VCaP (cell line): ENCODE measurements around the gene ZBTB5.
"Not testable (repeated sequence)": the region's sequence is repeated elsewhere in the genome, so short reads cannot be mapped to it uniquely, and the experiment has no call there.

Source experiments
- H3K27ac ChIP-seq: fragments of 450-650 bp; 2 replicates; pipeline ENCODE4 v1.5.1; 2017
- CTCF ChIP-seq: fragments of 450-650 bp; conservative IDR thresholded peaks from 2 replicates; pipeline ENCODE4 v1.5.1; 2017; ENCODE audit warnings: mild to moderate bottlenecking, moderate library complexity

The ZBTB5 gene, protein sequence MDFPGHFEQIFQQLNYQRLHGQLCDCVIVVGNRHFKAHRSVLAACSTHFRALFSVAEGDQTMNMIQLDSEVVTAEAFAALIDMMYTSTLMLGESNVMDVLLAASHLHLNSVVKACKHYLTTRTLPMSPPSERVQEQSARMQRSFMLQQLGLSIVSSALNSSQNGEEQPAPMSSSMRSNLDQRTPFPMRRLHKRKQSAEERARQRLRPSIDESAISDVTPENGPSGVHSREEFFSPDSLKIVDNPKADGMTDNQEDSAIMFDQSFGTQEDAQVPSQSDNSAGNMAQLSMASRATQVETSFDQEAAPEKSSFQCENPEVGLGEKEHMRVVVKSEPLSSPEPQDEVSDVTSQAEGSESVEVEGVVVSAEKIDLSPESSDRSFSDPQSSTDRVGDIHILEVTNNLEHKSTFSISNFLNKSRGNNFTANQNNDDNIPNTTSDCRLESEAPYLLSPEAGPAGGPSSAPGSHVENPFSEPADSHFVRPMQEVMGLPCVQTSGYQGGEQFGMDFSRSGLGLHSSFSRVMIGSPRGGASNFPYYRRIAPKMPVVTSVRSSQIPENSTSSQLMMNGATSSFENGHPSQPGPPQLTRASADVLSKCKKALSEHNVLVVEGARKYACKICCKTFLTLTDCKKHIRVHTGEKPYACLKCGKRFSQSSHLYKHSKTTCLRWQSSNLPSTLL

GRCh38 chr9:37465249-37466036 is at the start of gene ZBTB5:
ZBTB5 (minus strand) TSS chr9:37465450; CDS start chr9:37442551, 22,899 bp downstream.
- H3K27ac ChIP-seq: peak within 1 kb of the TSS; percentile 97
- TF ChIP-seq CTCF: no peak

GRCh38 chr9:37514999-37515398 is 49.7 kb upstream of the ZBTB5 start:
- TF ChIP-seq CTCF: no peak
- peak overlapping the region; percentile 90 for H3K27ac ChIP-seq

- peak overlapping the region; percentile 90 for H3K27ac ChIP-seq
Measured at GRCh38 chr9:37514415-37514814, 49.2 kb upstream of the ZBTB5 start.

DNA sequence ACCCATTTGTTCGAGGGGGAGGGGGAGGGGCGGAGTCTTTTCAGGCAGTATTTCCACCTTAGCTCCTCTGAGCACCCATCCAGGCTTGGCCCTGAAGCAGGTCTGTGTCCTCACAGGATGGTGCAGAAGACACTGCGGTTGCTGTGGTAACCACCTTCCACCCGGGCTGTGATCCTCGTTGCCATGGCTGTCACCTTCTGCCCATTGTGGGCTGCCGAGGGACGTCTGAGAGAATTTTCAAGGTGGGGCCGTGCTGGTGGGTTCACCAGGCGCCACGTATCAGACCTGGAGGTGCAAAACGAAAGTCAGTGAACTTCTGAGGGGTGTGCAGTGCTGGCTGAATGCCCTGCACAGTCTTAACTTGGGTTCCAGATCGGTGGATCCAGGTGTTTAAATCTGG is 47.2 kb upstream of the ZBTB5 start:
- no peak for TF ChIP-seq CTCF
- no peak overlapping the region for H3K27ac ChIP-seq

DNA sequence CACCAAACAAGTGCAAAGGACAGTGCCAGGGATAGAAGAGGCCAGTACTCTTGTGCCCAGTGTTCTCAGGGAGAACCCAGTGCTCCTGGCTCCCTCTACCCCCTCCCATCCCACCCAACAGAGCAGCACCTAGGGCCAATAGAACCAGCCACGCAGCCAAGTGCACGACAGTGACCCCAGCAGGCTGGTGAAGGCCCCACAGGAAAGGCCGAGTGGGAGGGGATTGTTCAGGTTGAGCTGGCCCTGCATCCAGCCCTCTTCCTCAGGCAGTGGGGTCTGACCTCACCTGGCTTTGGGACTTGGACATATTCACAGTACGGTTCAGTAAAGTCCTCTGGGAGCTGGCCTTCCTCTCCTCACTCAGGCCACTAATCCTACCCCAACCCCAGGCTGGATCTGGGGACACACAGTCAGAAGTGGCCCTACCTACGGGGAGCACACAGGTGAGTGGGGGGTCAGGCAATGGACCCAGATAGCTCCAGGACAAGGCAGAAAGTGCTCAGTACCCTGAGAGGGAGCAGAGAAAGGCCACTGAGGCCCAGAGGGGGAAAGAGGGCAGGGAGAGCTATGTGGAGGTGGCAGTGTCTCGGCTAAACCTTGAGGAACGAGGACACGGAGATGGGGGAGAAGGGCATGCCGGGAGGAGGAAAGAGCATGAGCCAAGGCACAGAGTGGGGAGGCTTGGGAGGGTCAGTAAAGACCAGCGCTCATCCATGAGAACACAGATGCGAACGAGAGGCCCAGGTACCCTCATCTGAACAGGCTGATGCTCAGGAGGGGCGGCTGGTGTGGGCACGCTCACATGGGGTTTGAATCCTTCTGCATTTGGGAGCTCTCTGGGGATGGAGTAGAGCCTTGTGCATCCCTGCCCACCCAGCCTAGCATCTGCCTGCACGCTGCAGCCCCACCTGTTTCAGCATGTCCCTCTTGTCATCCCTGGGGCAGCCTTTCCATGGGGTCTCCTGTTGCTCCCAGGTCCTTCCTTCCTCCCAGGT is 46.1 kb upstream of the ZBTB5 start:
- 0 out of 2 replicates have a peak, but pooled peaks have one; percentile 6 for TF ChIP-seq CTCF
- no peak overlapping the region for H3K27ac ChIP-seq

GRCh38 chr9:37510053-37510452 is 44.8 kb upstream of the ZBTB5 start:
- not testable (repeated sequence) for H3K27ac ChIP-seq

DNA sequence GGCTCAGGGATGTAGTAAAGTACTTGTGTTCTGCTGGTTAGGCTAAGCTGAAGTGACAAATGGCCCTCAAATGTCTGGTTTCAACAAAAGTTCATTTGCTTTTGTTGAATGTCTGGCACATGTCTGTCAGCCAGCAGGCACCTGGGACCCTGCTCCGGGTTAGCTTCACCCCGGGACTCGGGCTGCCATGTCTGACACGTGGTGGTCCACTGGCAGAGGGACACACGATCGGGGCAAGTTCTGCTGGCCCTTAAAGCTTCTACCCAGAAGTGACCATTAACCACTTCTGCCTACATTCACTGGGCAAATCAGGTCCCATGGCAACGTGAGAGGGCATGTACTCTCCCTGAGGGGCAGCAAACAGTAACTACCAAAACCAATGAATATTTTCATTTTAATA is 44.3 kb upstream of the ZBTB5 start:
- no peak overlapping the region for H3K27ac ChIP-seq
- TF ChIP-seq CTCF: no peak
